Pancreas (tissue), 10 donors: ENCODE data around the gene ISCA1. TPM values are rescaled to one million over a fixed set of nuclear protein-coding genes. Genes with fewer than 3 reads are reported as not detected.
"Not testable (repeated sequence)": the region's sequence is repeated elsewhere in the genome, so short reads cannot be mapped to it uniquely, and the experiment has no call there.

Experiments
- ATAC-seq, 4 donors: fragments of 200-7000 bp; cut with Tn5 transposase; one replicate each; pipeline versions ENCODE4 v1.8.0 to v1.9.1; 2020; ENCODE audit warnings: mild to moderate bottlenecking in 4 of 4, moderate library complexity in 4 of 4
- DNase-seq, 6 donors: peaks; one replicate each; pipeline ENCODE4 v3.0.0-alpha.2; 2020
- FAIRE-seq: peaks from 2 replicates; lab custom pipeline; 2012; peaks lifted over from hg19 to GRCh38; lab: Jason Lieb, UNC
- H3K27ac ChIP-seq, 4 donors: fragments of 200-600 bp; sonication (generic); 1 replicate in 3 of 4; 2 replicates in 1 of 4; pipeline versions ENCODE4 v1.5.0 to v1.8.0; 2020
- H3K27me3 ChIP-seq, 4 donors: fragments of 200-600 bp; one replicate each; pipeline ENCODE4 v1.8.0; 2021
- H3K36me3 ChIP-seq, 3 donors: fragments of 200-600 bp; sonication (generic) in 1 of 3; one replicate each; pipeline versions ENCODE4 v1.5.0 to v1.8.0; 2020 to 2021
- H3K4me1 ChIP-seq, 3 donors: fragments of 200-600 bp; one replicate each; pipeline ENCODE4 v1.8.0; 2021
- H3K4me3 ChIP-seq, 4 donors: fragments of 200-600 bp; sonication (generic) in 2 of 4; one replicate each; pipeline versions ENCODE4 v1.5.0 to v1.8.0; 2020 to 2021
- H3K9me3 ChIP-seq, 4 donors: fragments of 200-600 bp; one replicate each; pipeline ENCODE4 v1.8.0; 2021
- CTCF ChIP-seq, 4 donors: fragments of 200-600 bp; sonication (generic) in 3 of 4; IDR thresholded peaks; one replicate each; pipeline versions ENCODE4 v1.5.0 to v1.8.0; 2021; ENCODE audit warnings: antibody characterized with exemption in 4 of 4
- WGBS, 2 donors: extraction: QIAGEN DNeasy Blood & Tissue Kit; methylation state at CpG; one replicate each; pipeline ENCODE4 v1.1.7; 2013; 5-methylcytosine and 5-hydroxymethylcytosine counted together
- intact Hi-C, 3 donors: fragments of 100-400 bp; cut with DNase I; formaldehyde crosslinking; loops; one replicate each; pipeline versions ENCODE4 v1.11.1 to v1.14.2; 2022
- polyA plus RNA-seq, 2 donors: library from polyadenylated mRNA; stranded (reverse); fragments of 200-250 nt; gene quantifications; one replicate each; pipeline ENCODE4 v1.2.3, GENCODE V29; 2013
- total RNA-seq, 6 donors: library from RNA; stranded (reverse); fragmentation: NEBNext Ultra II Directional in 4 of 6; extraction: Animal tissue kit (Norgen Biotek cat#: 25700) in 4 of 6; gene quantifications; one replicate each; pipeline versions ENCODE4 v1.2.1 to v1.2.4, GENCODE V29; 2021 to 2023
- donor health status: healthy with polysubstance abuse.
- donor health status: DM: no; HTN: no; CAD: no; lungs with moderate emphysema.
- donor health status: DM: no; HTN: no; CAD: no.
- donor health status: control.
- donor health status: control.
- donor health status: Bipolar disorder and iron deficiency.
- donor health status: DM: yes; HTN: yes; CAD: no.
- donor health status: DM: no; HTN: no; CAD: no.
- donor health status: DM: no; HTN: no; CAD: no.
- donor health status: DM: yes; HTN: yes; CAD: no.

ISCA1 gene
- total and polyA plus RNA-seq, 8 donors: 8.6 to 26.5 (median 10.9) TPM

DNA sequence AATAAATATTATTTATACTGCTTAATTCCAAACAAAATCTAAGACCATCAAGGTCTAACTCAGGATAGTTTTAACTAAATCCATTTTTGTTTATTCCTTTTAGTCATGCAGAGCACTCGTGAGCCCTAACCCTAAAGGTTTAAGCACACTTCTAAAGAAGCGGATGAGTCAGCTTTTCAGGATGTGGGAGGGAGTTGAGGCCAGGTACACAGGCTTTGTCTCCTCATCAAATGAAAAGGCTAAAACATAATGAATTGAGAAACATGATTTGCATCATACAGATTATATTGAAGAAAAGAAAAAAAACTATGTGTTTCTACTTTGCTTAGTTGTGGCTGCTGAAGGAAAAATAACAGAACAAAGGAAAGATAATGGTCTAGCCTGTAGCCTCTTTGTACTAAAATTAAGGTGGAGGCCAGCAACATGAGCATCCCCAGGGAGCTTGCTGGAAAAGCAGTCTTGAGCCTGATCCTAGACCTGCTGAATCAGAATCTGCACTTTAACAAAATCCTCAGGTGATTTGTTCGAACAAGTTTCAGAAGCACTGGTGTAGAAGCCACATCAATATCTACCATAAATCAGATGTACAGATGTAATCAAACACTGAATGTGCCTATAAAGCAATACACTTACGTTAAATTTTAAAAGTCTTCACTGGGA is 21.1 kb upstream of the ISCA1 start:
- Histone ChIP-seq H3K27ac (no peak overlapping the region), H3K36me3 (peaks cover 4 to 80% (median 37%) of the 10 kb centered on the region in 3 donors), H3K9me3 (no peaks in the 10 kb centered on the region), H3K27me3 (no peaks in the 10 kb centered on the region), H3K4me3 (no peak overlapping the region), H3K4me1 (no peaks in the 10 kb centered on the region)
- FAIRE-seq (no peak), DNase-seq (no peak), ATAC-seq (no peak)
- intact Hi-C loops: no loop called here
- no peak for TF ChIP-seq CTCF (IDR thresholded peaks at IDR 0.05)
- WGBS, 2 donors: 93 to 97% methylated on average over 4 of the region's 4 CpGs

- intact Hi-C loops: no loop called here
Measured at GRCh38 chr9:86301686-86302085, 19.3 kb upstream of the ISCA1 start.

GRCh38 chr9:86300701-86301100 is 18.4 kb upstream of the ISCA1 start:
- TF ChIP-seq CTCF (IDR thresholded peaks at IDR 0.05): no peak
- DNase-seq (no peak), FAIRE-seq (no peak), ATAC-seq (no peak)
- no peak overlapping the region for H3K4me3 ChIP-seq
- H3K9me3 ChIP-seq: no peaks in the 10 kb centered on the region
- no peaks in the 10 kb centered on the region for H3K27me3 ChIP-seq
- H3K4me1 ChIP-seq: no peaks in the 10 kb centered on the region
- intact Hi-C loops: no loop called here
- H3K36me3 ChIP-seq: peaks cover 4 to 73% (median 25%) of the 10 kb centered on the region in 3 donors
- WGBS, 2 donors: 96% methylated on average over 2 of the region's 2 CpGs
- H3K27ac ChIP-seq: no peak overlapping the region

More at GRCh38 chr9:86301686-86302085, 19.3 kb upstream of the ISCA1 start:
- H3K36me3 ChIP-seq: peaks cover 4 to 82% (median 27%) of the 10 kb centered on the region in 3 donors
- no peak for TF ChIP-seq CTCF (IDR thresholded peaks at IDR 0.05)
- no peak for DNase-seq
- no peak overlapping the region for H3K27ac ChIP-seq
- FAIRE-seq: no peak
- no peak for ATAC-seq
- WGBS, 2 donors: 40 to 41% methylated on average over 1 of the region's 1 CpG
- H3K27me3 ChIP-seq: no peaks in the 10 kb centered on the region
- no peaks in the 10 kb centered on the region for H3K4me1 ChIP-seq
- H3K4me3 ChIP-seq: no peak overlapping the region
- no peaks in the 10 kb centered on the region for H3K9me3 ChIP-seq

DNA sequence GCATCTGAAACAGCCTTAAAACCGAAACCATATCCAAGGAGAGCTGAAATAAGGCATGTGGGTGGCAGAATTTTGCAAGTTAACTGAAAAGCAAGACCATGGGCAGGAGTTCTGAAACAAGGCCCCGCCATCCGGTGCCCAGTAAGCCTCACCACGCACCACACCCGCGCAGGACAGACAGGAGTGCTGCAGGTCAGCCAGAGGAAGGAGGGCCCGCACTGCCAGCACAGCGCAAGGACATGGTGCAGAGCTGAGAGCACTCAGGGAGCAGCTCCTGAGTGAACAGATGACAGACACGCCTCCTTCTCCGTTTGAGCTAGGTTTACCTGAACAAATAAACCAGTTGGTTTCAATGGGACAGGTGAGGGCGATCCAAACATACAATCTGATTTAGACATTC is 16.5 kb upstream of the ISCA1 start:
- TF ChIP-seq CTCF (IDR thresholded peaks at IDR 0.05): no peak
- Histone ChIP-seq H3K9me3 (no peaks in the 10 kb centered on the region), H3K27ac (no peak overlapping the region), H3K27me3 (no peaks in the 10 kb centered on the region), H3K4me1 (no peaks in the 10 kb centered on the region), H3K4me3 (no peak overlapping the region), H3K36me3 (peaks cover 4 to 61% (median 24%) of the 10 kb centered on the region in 3 donors)
- intact Hi-C loops: no loop called here
- FAIRE-seq (no peak), DNase-seq (no peak), ATAC-seq (no peak)
- WGBS, 2 donors: 85 to 90% methylated on average over 11 of the region's 11 CpGs

GRCh38 chr9:86290341-86290740 is 8.0 kb upstream of the ISCA1 start:
- H3K27ac ChIP-seq, DNase-seq, H3K36me3 ChIP-seq, H3K4me3 ChIP-seq, ATAC-seq, H3K27me3 ChIP-seq, H3K9me3 ChIP-seq, intact Hi-C loops, FAIRE-seq, H3K4me1 ChIP-seq: not testable (repeated sequence)
- WGBS, 2 donors: 81 to 84% methylated on average over 5 to 6 of the region's 6 CpGs
